Psoas muscle (tissue), 7 donors: Measurements from ENCODE around the gene OR8I2. TPM values are rescaled to one million over a fixed set of nuclear protein-coding genes. Genes with fewer than 3 reads are reported as not detected.

ENCODE experiments used
- polyA plus RNA-seq, 3 donors: library from polyadenylated mRNA; stranded (reverse); fragments of 200-250 nt; gene quantifications; one replicate each; pipeline ENCODE4 v1.2.3, GENCODE V29; 2013
- total RNA-seq, 4 donors: library from RNA; stranded (reverse); fragmentation: NEBNext Ultra II Directional in 2 of 4; extraction: Animal tissue kit (Norgen Biotek cat#: 25700) in 2 of 4; gene quantifications; one replicate each; pipeline versions ENCODE4 v1.2.1 to v1.2.4, GENCODE V29; 2021 to 2023
- donor health status: healthy with polysubstance abuse.
- donor health status: DM: no; HTN: no; CAD: no; lungs with moderate emphysema.
- donor health status: Bipolar disorder and iron deficiency.
- donor health status: healthy.
- donor health status: DM: no; HTN: no; CAD: no.
- donor health status: DM: no; HTN: no; CAD: no.
- donor health status: DM: yes; HTN: yes; CAD: no.

The OR8I2 gene
- total and polyA plus RNA-seq, 7 donors, result not detected

Other genes starting within 250 kb of the OR8I2 start
- gene TRIM51, start 210.0 kb upstream of the OR8I2 start, total RNA-seq, result not detected
- gene TRIM51, start 210.0 kb upstream of the OR8I2 start, polyA plus RNA-seq, result not detected
- not detected for gene OR5W2, start 178.7 kb upstream of the OR8I2 start, total RNA-seq
- not detected for gene OR5W2, start 178.7 kb upstream of the OR8I2 start, polyA plus RNA-seq
- not detected for gene OR5I1, start 156.9 kb upstream of the OR8I2 start, total RNA-seq
- not detected for gene OR5I1, start 156.9 kb upstream of the OR8I2 start, polyA plus RNA-seq
- gene OR10AG1, start 123.4 kb upstream of the OR8I2 start, total RNA-seq, result not detected
- not detected for gene OR10AG1, start 123.4 kb upstream of the OR8I2 start, polyA plus RNA-seq
- not detected for gene OR5F1, start 98.7 kb upstream of the OR8I2 start, total RNA-seq
- not detected for gene OR5F1, start 98.7 kb upstream of the OR8I2 start, polyA plus RNA-seq
- gene OR5AS1, start 65.7 kb upstream of the OR8I2 start, total RNA-seq, result not detected
- gene OR5AS1, start 65.7 kb upstream of the OR8I2 start, polyA plus RNA-seq, result under 1 TPM in 1 of 3 donors, not detected in 2; 0.01 TPM
- gene OR8H2, start 10.4 kb downstream of the OR8I2 start, total RNA-seq, result not detected
- gene OR8H2, start 10.4 kb downstream of the OR8I2 start, polyA plus RNA-seq, result not detected
- not detected for gene OR8H3, start 29.1 kb downstream of the OR8I2 start, total RNA-seq
- gene OR8H3, start 29.1 kb downstream of the OR8I2 start, polyA plus RNA-seq, result not detected
- not detected for gene OR8J3, start 46.9 kb downstream of the OR8I2 start, total RNA-seq
- not detected for gene OR8J3, start 46.9 kb downstream of the OR8I2 start, polyA plus RNA-seq
- gene OR8K5, start 67.0 kb downstream of the OR8I2 start, total RNA-seq, result not detected
- gene OR8K5, start 67.0 kb downstream of the OR8I2 start, polyA plus RNA-seq, result not detected
- gene OR5J2, start 83.3 kb downstream of the OR8I2 start, total RNA-seq, result not detected
- gene OR5J2, start 83.3 kb downstream of the OR8I2 start, polyA plus RNA-seq, result not detected
- gene OR5T2, start 140.9 kb downstream of the OR8I2 start, total RNA-seq, result not detected
- gene OR5T2, start 140.9 kb downstream of the OR8I2 start, polyA plus RNA-seq, result not detected
- not detected for gene OR5T3, start 158.9 kb downstream of the OR8I2 start, total RNA-seq
- gene OR5T3, start 158.9 kb downstream of the OR8I2 start, polyA plus RNA-seq, result not detected
- not detected for gene OR5T1, start 180.8 kb downstream of the OR8I2 start, total RNA-seq
- not detected for gene OR5T1, start 180.8 kb downstream of the OR8I2 start, polyA plus RNA-seq
- gene OR8H1, start 198.9 kb downstream of the OR8I2 start, total RNA-seq, result not detected
- gene OR8H1, start 198.9 kb downstream of the OR8I2 start, polyA plus RNA-seq, result not detected
- not detected for gene OR8K3, start 221.8 kb downstream of the OR8I2 start, total RNA-seq
- gene OR8K3, start 221.8 kb downstream of the OR8I2 start, polyA plus RNA-seq, result not detected